ENCODE measurements around the gene RIMS3. TPM values are rescaled to one million over a fixed set of nuclear protein-coding genes. Genes with fewer than 3 reads are reported as not detected.
"Not testable (repeated sequence)": the region's sequence is repeated elsewhere in the genome, so short reads cannot be mapped to it uniquely, and the experiment has no call there.

Gene RIMS3
- total RNA-seq, 1 donor from 2014 or later = 7.2 TPM

DNA sequence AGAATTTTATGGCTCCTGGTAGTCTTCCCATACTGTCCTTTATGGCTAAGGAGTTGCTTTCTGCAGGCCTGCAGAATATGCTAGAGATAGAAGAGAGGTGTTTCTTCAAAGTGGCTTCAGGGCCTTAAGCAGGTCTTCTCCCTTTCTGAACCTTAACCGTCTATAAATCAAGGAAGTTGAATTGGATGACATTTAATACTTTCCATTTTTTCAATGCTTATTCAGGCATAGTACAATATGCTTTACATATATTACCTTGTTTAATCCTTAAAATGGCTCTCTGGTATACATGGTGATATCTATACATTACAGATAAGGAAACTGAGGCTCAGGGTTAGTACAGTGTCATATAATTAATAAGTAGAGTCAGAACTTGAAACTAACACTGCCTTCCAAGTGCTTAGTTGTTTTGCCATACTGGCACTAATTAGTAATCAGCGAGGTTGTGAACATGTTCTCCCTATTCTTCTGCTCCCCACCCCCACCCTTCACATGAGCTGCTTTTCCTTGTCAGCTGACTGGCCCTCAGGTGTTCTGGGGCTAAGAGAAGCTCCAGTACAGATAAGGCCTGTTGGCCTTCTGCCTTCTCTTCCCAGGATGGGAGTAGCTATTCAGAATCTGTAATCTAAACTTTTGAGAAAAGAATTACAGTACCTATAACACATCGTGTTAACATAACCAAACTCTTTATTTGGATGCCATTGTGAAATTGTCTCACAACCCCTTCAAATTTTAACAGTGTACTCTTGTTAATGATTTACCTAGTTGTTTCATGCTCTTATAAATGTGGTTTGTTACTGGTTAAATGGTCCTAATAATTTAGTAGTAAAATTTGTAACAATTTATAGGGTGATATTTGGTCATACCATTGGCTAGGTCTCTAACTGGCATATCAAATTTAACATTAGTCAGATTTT is 39.6 kb upstream of the RIMS3 start:
- no peak overlapping the region for H3K4me3 Mint-ChIP-seq (ENCODE audit: low read depth)
- TF ChIP-seq, protein P1, sequence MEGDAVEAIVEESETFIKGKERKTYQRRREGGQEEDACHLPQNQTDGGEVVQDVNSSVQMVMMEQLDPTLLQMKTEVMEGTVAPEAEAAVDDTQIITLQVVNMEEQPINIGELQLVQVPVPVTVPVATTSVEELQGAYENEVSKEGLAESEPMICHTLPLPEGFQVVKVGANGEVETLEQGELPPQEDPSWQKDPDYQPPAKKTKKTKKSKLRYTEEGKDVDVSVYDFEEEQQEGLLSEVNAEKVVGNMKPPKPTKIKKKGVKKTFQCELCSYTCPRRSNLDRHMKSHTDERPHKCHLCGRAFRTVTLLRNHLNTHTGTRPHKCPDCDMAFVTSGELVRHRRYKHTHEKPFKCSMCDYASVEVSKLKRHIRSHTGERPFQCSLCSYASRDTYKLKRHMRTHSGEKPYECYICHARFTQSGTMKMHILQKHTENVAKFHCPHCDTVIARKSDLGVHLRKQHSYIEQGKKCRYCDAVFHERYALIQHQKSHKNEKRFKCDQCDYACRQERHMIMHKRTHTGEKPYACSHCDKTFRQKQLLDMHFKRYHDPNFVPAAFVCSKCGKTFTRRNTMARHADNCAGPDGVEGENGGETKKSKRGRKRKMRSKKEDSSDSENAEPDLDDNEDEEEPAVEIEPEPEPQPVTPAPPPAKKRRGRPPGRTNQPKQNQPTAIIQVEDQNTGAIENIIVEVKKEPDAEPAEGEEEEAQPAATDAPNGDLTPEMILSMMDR (IDR thresholded peaks at IDR 0.05; ENCODE audit: unreplicated experiment) = no peak
- no peak overlapping the region for H3K27ac Mint-ChIP-seq
- no peaks in the 10 kb centered on the region for H3K36me3 Mint-ChIP-seq (ENCODE audit: insufficient read depth)
- H3K27me3 Mint-ChIP-seq = no peaks in the 10 kb centered on the region
- DNase-seq (ENCODE audit: low spot score, unreplicated experiment) = no peak
- H3K4me1 Mint-ChIP-seq (ENCODE audit: low read depth) = peaks cover 11% of the 10 kb centered on the region
- no peaks in the 10 kb centered on the region for H3K9me3 Mint-ChIP-seq (ENCODE audit: low read depth)

DNA sequence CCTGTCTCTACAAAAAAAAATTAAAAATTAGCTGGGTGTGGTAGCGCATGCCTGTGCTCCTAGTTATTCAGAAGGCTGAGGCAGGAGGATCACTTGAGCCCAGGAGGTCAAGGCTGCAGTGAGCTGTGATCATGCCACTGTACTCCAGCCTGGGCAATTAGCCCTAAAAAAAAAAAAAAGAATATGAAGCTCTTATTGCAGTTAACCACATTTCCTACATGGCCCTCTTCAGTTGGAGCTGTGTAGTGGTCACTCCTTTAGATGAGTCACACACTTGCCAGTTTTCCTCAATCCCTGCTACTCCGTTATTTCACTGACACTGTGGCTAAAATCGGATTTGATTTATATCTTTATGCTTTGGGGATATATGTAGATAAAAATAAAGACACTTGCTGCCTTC is 37.8 kb upstream of the RIMS3 start:
- H3K36me3 Mint-ChIP-seq (ENCODE audit: insufficient read depth) = no peaks in the 10 kb centered on the region
- H3K4me3 Mint-ChIP-seq (ENCODE audit: low read depth) = no peak overlapping the region
- DNase-seq (ENCODE audit: low spot score, unreplicated experiment) = no peak
- TF ChIP-seq, protein P1 (IDR thresholded peaks at IDR 0.05; ENCODE audit: unreplicated experiment) = no peak
- no peak overlapping the region for H3K27ac Mint-ChIP-seq
- H3K27me3 Mint-ChIP-seq = no peaks in the 10 kb centered on the region
- H3K4me1 Mint-ChIP-seq (ENCODE audit: low read depth) = peaks cover 7% of the 10 kb centered on the region
- no peaks in the 10 kb centered on the region for H3K9me3 Mint-ChIP-seq (ENCODE audit: low read depth)

DNA sequence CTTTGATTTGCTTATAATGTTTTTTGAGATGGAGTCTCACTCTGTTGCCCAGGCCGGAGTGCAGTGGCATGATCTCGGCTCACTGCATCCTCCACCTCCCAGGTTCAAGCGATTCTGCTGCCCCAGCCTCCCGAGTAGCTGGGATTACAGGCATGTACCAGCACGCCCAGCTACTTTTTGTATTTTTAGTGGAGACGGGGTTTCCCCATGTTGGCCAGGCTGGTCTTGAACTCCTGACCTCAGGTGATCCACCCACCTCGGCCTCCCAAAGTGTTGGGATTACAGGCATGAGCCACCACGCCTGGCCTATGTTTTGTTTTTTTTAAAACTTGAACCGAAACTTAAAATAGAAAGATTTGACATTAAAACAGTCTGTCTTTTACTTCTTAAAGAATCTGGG is 37.3 kb upstream of the RIMS3 start:
- not testable (repeated sequence) for H3K27me3 Mint-ChIP-seq; H3K36me3 Mint-ChIP-seq (ENCODE audit: insufficient read depth); H3K9me3 Mint-ChIP-seq (ENCODE audit: low read depth); H3K4me3 Mint-ChIP-seq (ENCODE audit: low read depth); H3K27ac Mint-ChIP-seq; DNase-seq (ENCODE audit: low spot score, unreplicated experiment); H3K4me1 Mint-ChIP-seq (ENCODE audit: low read depth)

DNA sequence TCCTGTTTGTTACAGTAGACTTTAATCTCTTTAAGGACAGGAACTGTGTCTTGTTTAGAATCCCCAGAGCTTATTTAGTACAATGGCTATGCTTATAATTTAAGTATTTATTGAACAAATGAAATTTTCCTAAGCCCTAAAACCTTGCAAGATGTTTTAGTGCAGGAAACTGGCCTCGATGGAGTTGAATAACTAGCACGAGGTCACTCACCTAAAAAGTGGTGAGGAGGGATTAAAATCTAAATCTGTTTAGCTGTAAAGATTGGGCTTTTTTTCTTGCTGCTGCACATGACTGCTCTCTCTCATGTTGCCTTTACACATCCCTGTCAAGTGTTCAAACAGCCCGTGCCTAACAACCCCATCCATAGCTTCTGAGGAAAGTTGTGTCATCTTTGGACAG is 36.2 kb upstream of the RIMS3 start:
- Mint-ChIP-seq H3K4me1 (ENCODE audit: low read depth) (peaks cover 7% of the 10 kb centered on the region), H3K4me3 (ENCODE audit: low read depth) (no peak overlapping the region), H3K9me3 (ENCODE audit: low read depth) (no peaks in the 10 kb centered on the region), H3K36me3 (ENCODE audit: insufficient read depth) (no peaks in the 10 kb centered on the region), H3K27ac (no peak overlapping the region), H3K27me3 (no peaks in the 10 kb centered on the region)
- no peak for DNase-seq (ENCODE audit: low spot score, unreplicated experiment)
- TF ChIP-seq, protein P1 (IDR thresholded peaks at IDR 0.05; ENCODE audit: unreplicated experiment) = no peak

DNA sequence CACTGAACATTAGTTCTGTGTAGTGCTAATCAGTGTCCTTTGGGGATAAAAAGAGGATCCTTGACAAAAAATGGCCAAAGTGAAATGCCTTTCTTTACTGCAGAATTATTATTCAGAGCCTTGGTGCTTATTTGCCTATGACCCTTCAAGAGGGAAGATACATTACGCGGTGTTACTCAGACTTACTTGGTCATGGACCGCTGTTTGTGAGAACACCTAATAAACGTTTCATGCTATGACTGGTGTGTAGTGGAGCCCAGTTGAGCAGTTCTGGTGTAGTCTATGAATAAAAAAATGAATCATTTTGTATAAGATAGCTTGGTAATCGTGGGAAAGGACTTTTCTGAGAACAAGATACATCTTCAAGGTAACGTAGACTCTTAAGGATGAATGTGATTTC is 34.3 kb upstream of the RIMS3 start:
- H3K4me1 Mint-ChIP-seq (ENCODE audit: low read depth) = peaks cover 2% of the 10 kb centered on the region
- H3K4me3 Mint-ChIP-seq (ENCODE audit: low read depth) = no peak overlapping the region
- no peaks in the 10 kb centered on the region for H3K36me3 Mint-ChIP-seq (ENCODE audit: insufficient read depth)
- no peak overlapping the region for H3K27ac Mint-ChIP-seq
- H3K9me3 Mint-ChIP-seq (ENCODE audit: low read depth) = no peaks in the 10 kb centered on the region
- no peak for DNase-seq (ENCODE audit: low spot score, unreplicated experiment)
- H3K27me3 Mint-ChIP-seq = no peaks in the 10 kb centered on the region
- TF ChIP-seq, protein P1 (IDR thresholded peaks at IDR 0.05; ENCODE audit: unreplicated experiment) = no peak

DNA sequence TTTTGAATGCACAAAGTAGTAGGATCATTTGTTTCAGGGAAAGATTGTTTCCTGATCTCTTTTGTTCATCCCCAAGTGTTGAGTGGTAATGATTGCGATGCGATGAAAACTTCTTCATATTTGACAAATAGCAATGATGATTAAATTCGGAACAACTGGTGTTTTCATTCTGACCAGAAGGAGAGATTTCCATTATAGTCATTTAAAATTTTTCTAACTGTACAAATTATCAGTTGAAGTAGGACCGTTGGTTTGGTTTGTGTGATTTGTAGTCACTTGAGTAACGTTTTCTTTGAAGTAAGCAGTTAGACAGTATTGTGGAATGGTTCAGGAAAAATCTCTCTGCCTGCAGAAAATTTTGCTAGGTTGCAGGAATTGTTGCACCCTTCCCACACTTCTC is 32.0 kb upstream of the RIMS3 start:
- DNase-seq (ENCODE audit: low spot score, unreplicated experiment) = no peak
- no peak overlapping the region for H3K27ac Mint-ChIP-seq
- no peak overlapping the region for H3K4me3 Mint-ChIP-seq (ENCODE audit: low read depth)
- no peaks in the 10 kb centered on the region for H3K9me3 Mint-ChIP-seq (ENCODE audit: low read depth)
- TF ChIP-seq, protein P1 (IDR thresholded peaks at IDR 0.05; ENCODE audit: unreplicated experiment) = no peak
- H3K4me1 Mint-ChIP-seq (ENCODE audit: low read depth) = peaks cover 10% of the 10 kb centered on the region
- H3K36me3 Mint-ChIP-seq (ENCODE audit: insufficient read depth) = no peaks in the 10 kb centered on the region
- H3K27me3 Mint-ChIP-seq = no peaks in the 10 kb centered on the region

All from progenitor cell of endocrine pancreas (in vitro differentiated cells).